Dermis blood vessel endothelial cell (primary cell): ENCODE results near the gene PRKCH. TPM values are rescaled to one million over a fixed set of nuclear protein-coding genes. Genes with fewer than 3 reads are reported as not detected.

ENCODE experiments used
- DNase-seq: peaks from one replicate; pipeline ENCODE4 v3.0.0; 2010
- total RNA-seq: library from RNA; depleted of rRNA; stranded (reverse); fragments of >200 nt; gene quantifications from 2 replicates; pipeline ENCODE4 v1.2.3, GENCODE V29; 2014

Gene PRKCH
- total RNA-seq, 1 donor from 2014 or later: 327 TPM

DNA sequence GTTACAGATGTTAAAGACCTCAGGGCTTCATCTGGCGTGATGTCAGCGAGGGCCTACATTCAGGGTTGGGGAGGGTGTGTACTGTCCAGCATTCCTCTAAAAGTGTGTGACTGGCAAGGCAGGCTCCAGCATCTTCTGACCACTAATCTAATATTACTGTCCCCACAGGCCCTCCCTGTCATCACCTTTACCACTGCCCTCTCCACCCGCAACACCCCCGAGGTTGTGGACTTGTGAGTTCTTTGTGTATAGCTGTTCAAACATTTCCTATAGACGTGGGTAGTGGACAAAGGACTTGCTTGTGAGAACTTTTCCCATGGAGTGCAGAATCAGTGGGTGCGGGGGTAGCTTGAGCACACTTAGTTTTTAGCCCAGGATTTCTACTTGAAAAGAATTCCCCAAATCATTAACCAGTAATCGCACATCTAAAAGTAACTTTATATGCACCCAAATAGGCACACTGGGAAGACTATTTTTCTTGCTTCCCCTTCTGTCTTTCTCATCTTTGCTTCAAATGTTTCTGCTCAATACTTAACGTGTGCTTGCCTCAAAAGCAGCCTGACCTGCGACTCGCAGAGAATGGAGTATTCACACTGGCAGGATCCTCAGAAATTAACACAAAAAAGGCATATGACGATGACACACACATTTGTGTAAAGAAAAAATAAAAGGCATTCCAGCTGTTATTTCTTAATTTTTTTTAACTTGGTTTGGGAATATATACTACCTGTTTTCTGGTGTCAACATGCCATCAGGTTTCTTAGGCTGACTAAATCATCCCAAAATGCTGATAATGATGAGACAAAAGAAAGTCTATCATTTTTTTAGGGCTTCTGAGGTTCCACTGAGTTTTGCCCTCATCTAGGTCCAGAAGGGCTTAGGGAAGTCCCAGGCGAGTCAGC lies 215.5 kb downstream of the PRKCH start:
- DNase-seq: no peak

DNA sequence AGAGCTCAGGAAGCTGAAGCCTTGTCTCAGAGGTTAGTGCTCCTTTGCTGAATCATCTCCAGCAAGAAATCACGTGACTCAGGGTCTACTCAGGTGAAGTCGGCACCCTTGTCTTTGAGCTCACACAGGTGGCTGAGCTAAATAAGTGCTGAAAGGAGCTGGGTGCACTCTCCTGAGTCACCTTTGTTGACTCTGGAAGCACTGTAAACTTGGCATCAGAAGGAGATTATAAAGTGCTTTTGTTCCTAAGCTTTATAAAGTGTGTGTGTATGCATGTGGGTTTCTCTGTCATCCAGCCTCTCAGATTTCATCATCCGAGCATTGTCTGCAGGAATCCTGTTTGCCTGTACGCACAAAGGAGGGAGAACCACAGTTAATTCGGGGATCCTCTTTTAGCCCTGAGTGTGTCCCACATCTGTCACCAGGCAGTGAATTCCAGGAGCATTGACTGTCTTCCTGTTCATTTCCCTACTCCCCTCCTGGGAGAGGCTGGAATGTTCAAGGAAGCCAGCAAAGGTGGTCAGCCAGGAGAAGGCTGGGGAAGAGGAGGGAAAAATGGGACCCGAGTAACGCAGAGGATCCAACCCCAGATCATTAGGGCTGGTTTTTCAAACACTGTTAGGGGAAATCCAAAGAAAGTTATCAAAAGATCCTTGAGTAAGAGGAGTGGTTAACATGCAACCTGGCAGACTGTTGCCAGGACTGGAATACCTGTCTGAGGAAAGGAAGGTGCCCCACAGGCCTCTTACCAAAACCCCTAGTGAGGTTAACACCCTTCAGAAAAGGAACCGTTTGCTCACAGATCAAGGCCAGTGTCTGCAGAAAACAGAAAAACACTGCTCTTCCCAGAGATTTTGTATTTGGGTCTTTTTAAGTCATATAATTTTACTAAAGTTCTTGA lies 216.4 kb downstream of the PRKCH start:
- DNase-seq: peak; percentile 87

DNA sequence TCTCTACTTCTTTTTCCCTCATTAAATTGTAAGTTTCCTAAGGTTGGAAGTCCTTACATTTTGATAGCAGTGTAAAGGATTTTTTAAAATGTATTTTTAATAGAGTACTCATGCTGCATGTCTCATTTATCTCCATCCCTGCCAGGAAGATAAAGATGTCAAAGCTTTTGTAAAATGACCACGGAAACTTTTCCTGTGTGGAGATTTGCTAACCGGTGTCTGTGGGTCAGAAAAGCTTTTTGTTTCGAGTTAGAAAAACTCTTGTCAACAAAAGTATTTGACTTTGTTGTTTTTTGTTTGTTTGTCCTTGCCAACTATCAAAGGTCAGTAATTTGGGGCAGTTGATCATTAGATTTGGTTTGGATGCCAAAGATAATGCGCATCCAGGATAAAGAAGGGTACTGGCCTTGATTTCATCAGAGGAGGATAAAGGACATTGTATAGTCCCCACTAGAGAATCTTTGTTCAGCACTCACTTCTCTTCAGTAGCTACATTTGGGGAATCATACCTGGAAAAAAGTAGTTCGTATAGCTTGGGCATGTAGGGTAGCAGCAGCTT lies 217.2 kb downstream of the PRKCH start:
- DNase-seq: no peak

DNA sequence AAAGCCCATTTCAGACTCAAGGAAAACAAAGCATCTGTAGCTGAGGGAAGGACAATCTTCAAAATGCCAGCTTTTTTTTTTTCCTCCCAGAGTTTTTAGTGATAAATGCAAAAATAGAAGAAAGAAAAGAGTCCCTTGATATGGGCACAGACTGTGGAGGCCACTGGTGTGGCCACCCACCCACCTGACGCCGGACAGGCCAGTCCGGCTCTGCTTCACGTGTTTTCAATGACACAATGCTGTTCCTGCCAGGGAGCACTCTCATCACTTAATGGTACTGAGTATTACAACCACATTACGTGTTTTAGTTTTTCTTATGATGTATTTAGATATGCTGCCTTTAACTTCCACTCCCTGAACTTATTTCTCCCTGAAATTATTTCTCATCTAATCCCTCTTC lies 218.3 kb downstream of the PRKCH start:
- DNase-seq: no peak

DNA sequence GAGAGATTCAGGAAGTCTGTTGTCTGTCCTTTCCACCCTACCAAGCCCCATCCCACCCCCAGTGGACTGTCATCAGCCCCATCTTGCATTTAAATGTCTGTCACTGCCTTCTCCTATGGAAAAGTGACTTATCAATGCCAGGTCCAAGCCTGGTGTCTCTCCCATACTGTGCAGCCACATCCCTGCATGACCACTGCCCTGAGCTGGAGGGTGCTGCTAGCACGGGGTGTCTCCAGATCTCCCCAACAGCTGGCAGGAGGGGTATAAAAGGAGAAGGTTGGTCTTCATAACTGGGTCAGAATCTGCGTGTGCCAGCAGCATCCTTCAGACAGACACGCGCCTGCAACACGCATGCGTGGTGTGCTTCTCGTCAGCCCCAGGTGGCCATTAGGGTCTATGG lies 219.6 kb downstream of the PRKCH start:
- DNase-seq: no peak

DNA sequence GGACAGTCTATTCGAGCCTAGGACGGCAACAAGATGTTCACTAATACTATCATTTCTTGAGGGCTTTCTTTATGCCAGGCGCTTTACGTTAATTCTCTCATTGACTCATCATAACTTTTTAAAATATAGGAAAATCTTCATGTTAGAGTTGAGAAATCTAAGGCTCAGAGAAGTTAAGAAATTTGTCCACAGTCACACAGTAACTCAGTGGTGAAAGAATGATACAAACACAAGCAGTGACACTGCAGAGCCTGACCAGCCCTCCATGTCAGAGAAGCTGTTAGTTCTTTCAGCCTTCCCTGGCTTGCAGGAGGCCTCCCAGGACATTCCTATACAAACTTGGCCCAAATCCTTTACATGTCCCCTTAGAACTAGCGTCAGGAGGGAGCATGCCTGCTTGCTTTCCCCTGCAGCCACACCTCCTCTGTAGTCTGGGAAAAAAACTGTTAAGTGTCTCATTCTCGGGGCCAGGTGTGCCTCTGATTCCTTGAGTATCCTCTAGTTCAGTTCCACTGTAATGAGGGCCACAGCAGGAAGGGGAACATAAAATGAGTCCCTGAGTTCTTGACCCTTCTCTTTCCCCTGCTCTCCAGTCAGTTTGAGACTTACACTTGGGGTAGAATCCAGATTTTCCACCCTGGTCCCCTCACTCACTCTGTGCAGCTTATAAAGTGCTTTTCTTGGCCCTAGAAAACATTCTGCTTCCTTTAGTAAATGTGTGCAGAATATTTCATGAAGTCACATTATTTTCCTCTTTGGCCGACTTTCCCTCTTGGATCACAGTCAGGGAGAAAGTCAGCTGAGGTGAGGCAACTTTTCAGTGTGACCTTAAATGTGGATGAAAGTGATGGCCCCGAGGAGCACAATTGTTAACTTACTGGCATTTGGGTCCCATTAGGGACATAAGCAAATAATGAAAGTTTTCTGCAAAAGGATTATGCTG lies 221.7 kb downstream of the PRKCH start:
- no peak for DNase-seq

DNA sequence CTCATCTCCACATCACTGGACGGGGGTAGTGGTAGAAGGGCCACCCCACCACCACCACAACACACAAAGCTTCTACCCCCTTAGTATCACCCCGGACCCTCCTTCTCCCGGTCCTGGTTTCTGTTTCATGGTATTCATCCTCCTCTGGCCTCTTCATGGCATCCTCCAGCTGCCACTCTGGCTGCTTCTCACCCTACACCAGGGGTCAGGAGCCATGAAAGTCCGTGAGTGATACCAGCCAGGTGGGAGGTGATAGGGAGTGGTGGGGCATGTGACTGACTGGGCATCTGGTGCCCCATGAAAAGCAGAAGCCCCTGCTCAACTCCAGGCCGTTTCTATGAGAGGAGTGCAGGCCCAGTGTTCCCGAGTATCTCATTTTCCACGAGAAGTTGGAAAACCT lies 222.6 kb downstream of the PRKCH start:
- no peak for DNase-seq

DNA sequence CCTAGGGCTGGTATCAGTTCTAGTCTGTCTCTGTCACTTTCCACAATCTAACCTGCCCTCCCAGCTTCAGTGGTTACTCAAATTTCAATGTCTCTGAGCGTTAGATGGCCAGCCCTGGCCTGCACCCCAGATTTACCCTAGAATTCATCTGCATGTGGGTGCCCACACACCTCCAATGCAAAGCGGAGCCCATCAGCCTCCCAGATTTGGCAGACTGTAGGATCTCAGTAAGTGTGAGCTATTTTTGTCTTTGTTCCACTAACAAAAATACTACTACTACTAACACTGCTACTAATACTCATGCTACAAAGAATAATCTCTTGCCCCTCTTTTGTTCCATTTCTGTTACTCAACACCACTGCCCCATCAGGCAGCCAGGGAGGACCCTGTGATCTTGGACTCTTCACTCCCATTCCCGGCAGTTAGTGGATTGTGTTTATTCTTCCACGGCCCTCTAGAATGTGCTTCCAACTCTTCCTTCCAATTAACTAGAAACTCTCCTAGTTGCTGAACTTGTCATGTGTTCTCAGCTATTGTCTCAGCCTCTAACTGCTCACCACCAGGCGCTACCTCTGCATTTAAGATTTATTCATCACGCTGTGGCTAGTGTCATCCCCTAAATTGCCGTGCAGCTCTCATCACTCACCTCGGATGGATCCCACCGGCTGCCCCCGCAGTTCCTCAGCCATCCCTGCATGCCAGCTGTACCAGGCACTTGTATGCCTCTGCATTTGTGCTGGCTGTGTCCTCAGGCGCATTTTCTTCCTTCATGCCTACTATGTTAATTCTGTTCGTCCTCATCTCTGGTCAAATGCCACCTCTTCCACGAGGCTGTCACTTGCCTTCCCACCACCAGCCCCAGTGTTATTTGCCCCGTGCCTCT lies 223.3 kb downstream of the PRKCH start:
- DNase-seq: no peak

DNA sequence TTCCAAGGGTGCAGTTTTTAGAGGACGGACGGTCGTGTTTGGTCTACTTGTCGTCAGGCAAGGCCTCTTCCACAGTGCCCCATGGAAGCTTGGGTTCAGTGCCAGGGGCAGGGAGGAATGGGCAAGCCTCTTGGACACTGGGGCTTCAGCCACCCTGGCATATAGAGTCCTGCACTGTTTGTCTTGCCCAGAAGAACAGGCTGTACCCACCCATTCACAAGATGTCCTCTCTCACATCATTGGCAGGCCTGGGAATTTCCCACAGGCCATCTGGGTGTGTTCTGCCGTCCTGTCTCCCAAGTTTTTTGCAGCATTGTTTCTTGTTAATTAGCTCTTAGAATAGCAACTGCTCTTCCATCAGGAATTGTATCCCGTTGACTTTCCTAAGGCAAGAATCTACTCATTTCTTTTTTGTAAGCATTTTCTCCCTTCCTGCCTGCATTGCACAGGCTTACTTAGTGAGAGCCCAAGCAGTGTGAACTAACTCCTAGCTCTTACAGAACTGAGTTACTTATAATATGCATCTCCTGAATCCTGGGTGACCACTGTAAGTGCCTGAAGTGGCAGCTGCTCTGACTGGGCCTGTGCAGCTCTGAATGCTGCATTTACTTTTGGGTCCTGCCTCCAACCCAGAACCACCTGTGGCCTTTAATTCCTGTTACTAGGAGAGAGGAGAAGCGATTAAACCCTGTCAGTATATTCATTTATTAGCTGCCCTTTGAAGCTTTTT lies 224.5 kb downstream of the PRKCH start:
- DNase-seq: no peak

DNA sequence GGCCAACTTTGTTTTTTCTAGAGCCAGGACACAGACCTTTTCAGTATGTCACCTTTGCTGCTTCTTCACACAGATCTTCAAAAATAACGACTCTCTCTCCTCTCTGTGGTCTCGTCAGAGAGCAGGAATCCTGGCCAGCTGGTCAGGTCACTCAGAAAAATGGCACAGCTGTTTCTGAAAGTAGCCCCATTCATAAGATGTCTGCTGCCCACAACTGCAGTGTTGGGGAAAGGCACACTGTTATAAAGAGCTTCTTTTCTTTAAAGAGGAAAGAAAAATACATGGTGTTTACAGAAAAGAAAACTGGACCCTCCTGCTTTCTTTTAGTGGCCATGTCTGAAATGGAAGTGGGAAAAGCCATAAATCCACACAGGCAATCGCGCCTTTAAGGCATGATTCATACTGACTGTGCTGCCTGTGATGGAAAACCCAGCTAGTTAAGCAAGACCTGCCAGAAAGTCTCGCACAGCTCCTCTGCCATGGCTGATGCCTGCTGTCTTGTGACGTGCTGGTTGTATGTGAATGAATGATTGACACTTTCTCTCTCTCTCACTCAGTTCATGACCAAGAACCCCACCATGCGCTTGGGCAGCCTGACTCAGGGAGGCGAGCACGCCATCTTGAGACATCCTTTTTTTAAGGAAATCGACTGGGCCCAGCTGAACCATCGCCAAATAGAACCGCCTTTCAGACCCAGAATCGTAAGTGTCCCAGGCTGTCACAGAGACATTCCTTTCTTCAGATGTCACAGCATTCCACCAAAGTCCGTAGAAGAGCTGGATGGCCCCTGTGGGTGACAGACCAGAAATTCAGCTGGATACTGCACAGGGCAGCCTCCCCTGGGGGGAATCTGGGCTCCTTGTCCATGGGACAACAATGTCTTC lies 226.0 kb downstream of the PRKCH start:
- no peak for DNase-seq

DNA sequence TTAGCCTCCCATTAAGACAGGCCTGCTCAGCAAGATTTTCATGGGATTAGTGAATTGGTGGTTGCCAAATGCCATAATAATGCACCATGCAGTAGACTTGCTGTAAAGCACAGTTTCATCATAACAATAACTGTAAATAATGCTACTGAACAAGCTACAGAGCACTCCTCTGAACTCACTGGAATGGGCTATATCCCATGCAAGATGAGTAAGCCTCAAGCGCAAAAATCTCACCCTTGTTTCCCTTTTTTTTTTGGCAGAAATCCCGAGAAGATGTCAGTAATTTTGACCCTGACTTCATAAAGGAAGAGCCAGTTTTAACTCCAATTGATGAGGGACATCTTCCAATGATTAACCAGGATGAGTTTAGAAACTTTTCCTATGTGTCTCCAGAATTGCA lies 228.0 kb downstream of the PRKCH start:
- no peak for DNase-seq

DNA sequence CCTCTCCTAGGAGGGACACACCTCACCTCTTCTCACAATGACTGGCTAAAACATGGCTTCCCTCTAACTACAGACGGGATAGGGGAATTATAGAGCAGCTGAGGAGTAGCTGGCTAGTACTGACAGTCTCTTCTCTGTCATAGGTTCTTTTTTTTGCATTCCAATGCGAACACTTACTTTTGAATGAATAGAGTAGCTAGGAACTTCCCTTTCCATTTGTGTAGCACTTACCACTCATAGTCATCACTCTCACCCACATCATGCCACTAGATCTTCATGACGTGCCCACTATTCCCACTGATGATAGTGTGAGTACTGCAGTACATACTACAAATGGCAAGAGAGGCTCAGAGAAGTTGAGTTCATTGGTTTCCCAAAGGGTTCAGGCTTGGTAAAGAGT lies 230.0 kb downstream of the PRKCH start:
- DNase-seq: no peak

DNA sequence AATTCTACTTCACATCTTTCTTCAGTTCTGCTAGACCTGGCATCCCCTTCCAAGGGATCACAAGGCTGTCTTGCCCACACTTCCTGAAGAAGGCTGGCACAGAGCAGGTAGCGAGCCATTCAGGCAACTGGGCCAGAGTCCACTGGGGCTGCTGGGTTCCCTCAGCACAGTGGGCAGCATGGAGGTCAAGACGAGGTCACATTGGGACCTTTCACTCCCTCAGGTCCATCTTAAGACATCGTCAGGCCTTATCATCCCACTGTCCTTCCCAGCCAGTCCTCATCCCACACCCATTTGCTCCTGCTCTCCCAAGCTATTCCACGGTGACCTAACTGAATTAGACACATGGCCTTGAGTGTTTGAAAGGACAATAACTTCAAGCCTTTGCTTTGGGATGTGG lies 230.9 kb downstream of the PRKCH start:
- DNase-seq: no peak

DNA sequence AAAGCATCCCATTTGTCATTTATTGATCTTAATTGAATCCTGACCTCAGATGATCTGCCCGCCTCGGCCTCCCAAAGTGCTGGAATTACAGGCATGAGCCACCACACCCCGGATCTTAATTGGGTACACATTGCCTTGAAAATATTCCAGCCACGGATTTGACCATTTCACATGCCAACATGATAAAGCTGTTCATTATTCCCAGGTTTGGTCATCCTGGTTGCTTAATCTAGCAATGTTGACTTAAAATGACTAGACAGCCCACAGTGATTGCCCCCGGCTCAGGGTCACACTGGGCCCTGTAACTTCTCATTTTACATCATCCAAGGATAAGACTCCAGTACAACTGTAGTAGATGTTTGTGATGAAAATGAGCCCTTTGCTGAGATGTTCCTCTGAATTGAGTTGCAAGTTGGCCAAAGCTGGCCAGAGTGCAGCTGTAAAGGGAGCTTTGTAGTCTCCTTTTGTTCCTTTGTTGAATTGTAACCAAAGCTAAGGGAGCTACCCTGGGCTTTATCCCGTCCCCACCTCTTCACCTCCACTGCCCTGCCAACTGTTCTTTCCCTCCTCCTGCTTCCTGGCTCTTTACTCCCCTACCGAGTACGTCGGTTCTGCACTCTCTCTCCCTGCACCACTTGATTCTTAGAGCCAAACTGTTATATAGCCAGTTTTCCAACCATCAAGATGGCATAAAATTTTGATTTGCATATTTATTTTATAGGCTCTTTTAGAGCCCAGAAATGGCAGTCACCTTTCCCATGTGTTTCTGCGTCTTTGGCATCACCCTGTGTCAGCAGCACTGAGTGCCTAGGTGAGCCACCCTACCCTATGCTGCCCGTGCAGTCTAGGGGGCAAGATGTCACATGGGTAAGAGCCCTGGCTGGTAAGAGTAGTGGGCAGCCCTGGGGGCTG lies 232.6 kb downstream of the PRKCH start:
- DNase-seq: no peak

DNA sequence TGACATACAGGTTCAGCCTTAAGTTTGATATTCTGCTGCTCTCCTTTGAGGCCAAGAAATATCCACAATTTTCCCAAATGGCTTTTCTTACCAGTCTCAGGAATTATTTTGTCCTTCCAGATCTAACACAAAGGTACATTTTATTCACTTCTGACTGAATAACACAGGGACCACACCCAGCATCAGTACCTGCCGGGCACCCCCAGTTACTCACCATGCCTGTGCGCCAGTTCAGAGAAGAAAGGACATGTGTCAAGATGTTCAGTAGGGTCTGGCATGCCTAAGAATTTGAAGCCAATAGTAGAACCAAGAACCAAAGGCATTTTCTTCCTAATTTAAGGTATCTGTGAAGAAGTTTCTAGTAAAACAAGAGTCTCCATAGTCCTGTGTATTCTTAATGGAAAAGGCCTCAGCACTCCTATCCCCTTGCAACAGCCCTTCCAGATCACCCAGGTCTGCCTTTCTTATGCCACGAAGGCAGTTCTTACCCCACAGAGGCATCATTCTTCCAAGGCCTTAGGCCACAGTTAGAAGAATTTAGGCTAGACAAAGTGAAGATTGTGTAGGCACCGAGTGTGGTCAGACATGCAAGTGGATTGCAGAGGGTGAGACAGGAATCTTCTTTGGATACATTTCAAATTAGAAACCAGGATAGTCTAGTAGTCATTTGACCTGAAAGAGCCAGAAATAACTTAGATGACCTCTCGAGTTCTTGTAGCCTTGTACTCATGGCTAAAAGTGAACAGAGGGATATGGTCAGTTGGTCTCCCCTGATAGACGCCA lies 233.9 kb downstream of the PRKCH start:
- no peak for DNase-seq

DNA sequence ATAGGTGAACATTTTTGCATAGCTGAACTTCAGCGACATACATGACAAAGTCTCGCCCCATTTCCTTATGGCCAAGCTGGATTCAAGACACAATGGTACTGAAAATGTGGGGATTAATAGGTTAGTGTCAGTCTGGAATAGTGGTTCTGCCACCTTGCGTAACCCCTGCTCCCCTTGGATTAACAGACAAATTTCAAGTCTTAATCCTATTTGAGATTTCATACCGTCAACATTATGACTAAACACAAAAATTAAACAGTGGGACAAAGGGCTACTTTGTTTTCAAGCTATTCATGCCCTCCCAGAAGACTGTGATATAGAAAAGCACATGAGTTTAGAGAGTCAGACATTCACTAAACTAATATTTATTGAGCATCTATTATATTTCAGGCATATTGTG lies 235.1 kb downstream of the PRKCH start:
- no peak for DNase-seq

DNA sequence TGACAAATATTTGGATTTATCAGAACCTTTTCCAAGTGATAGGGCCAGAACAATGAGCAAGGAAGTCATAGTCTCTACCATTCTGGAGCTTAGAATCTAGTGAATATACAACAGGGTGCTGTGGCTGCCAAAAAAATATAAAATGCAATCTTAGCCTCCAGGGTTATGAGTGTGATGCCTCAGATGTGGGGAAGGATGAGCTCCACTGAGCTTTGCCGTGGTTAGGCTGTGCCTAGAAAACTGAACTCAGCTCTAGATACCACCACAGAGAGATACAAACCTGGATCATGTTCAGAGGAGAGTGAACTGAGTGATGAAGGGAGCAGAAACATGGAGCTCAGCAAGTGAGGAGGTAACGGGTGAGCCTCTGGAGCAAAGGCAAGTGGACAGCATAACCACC lies 235.9 kb downstream of the PRKCH start:
- DNase-seq: no peak
